Panc1 (cell line): ENCODE data around the gene RGS18. TPM values are rescaled to one million over a fixed set of nuclear protein-coding genes. Genes with fewer than 3 reads are reported as not detected.

Experiments used
- ATAC-seq: fragments of 200-7000 bp; cut with Tn5 transposase; 2 replicates; pipeline ENCODE4 v1.9.1; 2020; ENCODE audit warnings: mild to moderate bottlenecking, moderate library complexity
- BruUV-seq: library from RNA; stranded (reverse); fragments of 400-500 nt; replicated peaks from 2 replicates; lab custom pipeline; 2021; lab: Mats Ljungman, UMichigan
- CTCF ChIA-PET: fragments of 300-600 bp; sonication (Branson Sonifier 250); formaldehyde crosslinking; loops from one replicate; lab custom pipeline; 2022; ENCODE audit warnings: antibody characterized with exemption; lab: Charles Lee
- POLR2A ChIA-PET: fragments of 300-600 bp; sonication (Branson Sonifier 250); formaldehyde crosslinking; loops from one replicate; lab custom pipeline; 2022; ENCODE audit warnings: antibody characterized with exemption; lab: Charles Lee
- DNase-seq: peaks from one replicate; pipeline ENCODE4 v3.0.0-alpha.2; 2010; ENCODE audit warnings: low read depth, low spot score
- H3K27ac ChIP-seq: 2 replicates; pipeline ENCODE4 v1.5.1; 2011; ENCODE audit warnings: mild to moderate bottlenecking, low read length, inconsistent platforms
- H3K27me3 ChIP-seq: fragments of 200-500 bp; sonication (Bioruptor generic); 2 replicates; pipeline ENCODE4 v1.6.0; 2014; ENCODE audit warnings: low read length, inconsistent platforms; ENCODE audit not compliant: control insufficient read depth, insufficient read depth
- H3K36me3 ChIP-seq: fragments of 200-500 bp; sonication (Bioruptor generic); 2 replicates; pipeline ENCODE4 v1.5.1; 2014; ENCODE audit warnings: inconsistent platforms, mild to moderate bottlenecking, low read length, moderate library complexity; ENCODE audit not compliant: control insufficient read depth, insufficient read depth
- H3K4me1 ChIP-seq: 2 replicates; pipeline ENCODE4 v1.5.1; 2011; ENCODE audit warnings: inconsistent platforms, mild to moderate bottlenecking, low read length, moderate library complexity; ENCODE audit not compliant: control insufficient read depth, insufficient read depth
- H3K4me3 ChIP-seq, 2 experiments: 2 replicates each; pipeline ENCODE4 v1.5.1; 2011 to 2012; ENCODE audit warnings: low read depth in 2 of 2, low read length in 2 of 2, mild to moderate bottlenecking in 2 of 2, inconsistent platforms in 1 of 2, moderate library complexity in 1 of 2
- H3K9me3 ChIP-seq: fragments of 200-500 bp; sonication (Bioruptor generic); 2 replicates; pipeline ENCODE4 v1.5.1; 2014; ENCODE audit warnings: low read depth, mild to moderate bottlenecking, inconsistent platforms, low read length, moderate library complexity; ENCODE audit not compliant: control insufficient read depth, insufficient read depth
- POLR2AphosphoS5 ChIP-seq: IDR thresholded peaks from 2 replicates; pipeline ENCODE4 v1.6.1; 2012; ENCODE audit warnings: mild to moderate bottlenecking, low read depth, low read length, moderate library complexity
- REST ChIP-seq, 2 experiments: IDR thresholded peaks; 2 replicates each; pipeline ENCODE4 v1.6.1; 2011 to 2012; ENCODE audit warnings: low read depth in 2 of 2, control low read depth in 1 of 2, low read length in 1 of 2, mild to moderate bottlenecking in 1 of 2, moderate library complexity in 1 of 2; ENCODE audit not compliant: insufficient read depth in 1 of 2
- SIN3A ChIP-seq: IDR thresholded peaks from 2 replicates; pipeline ENCODE4 v1.6.1; 2012; ENCODE audit warnings: low read depth, mild to moderate bottlenecking, low read length, moderate library complexity, borderline replicate concordance; ENCODE audit not compliant: insufficient read depth
- TCF7L2 ChIP-seq: IDR thresholded peaks from 2 replicates; pipeline ENCODE4 v1.6.1; 2011; ENCODE audit warnings: mild to moderate bottlenecking, low read depth, low read length, inconsistent platforms
- in situ Hi-C: cut with HindIII; loops from 2 replicates; pipeline ENCODE4 v1.10.0; 2016; ENCODE audit warnings: low sequenced_read_pairs, low pct_unique_long_range_greater_than_20kb
- intact Hi-C: fragments of 100-400 bp; cut with micrococcal nuclease; formaldehyde crosslinking; loops from one replicate; pipeline ENCODE4 v1.10.0; 2022; ENCODE audit not compliant: unreplicated experiment
- total RNA-seq: library from RNA; stranded (reverse); gene quantifications from one replicate; pipeline ENCODE4 v1.2.1, GENCODE V29; 2021; ENCODE audit not compliant: unreplicated experiment
- TF ChIP-seq, protein P1 (sequence below): fragments of 450-650 bp; IDR thresholded peaks from 2 replicates; pipeline ENCODE4 v1.5.1; 2017; ENCODE audit warnings: mild to moderate bottlenecking

RGS18 gene
- total RNA-seq, 1 experiment from 2014 or later: not detected

- H3K27me3 ChIP-seq: no peaks in the 10 kb centered on the region
- H3K4me1 ChIP-seq: no peaks in the 10 kb centered on the region
- ATAC-seq: no peak
- H3K9me3 ChIP-seq: no peaks in the 10 kb centered on the region
- no peak for DNase-seq
- H3K27ac ChIP-seq: no peak overlapping the region
- CTCF ChIA-PET: no interaction called here
- no peak overlapping the region for H3K4me3 ChIP-seq
- BruUV-seq: no TSS peak
- TF ChIP-seq, protein P1, sequence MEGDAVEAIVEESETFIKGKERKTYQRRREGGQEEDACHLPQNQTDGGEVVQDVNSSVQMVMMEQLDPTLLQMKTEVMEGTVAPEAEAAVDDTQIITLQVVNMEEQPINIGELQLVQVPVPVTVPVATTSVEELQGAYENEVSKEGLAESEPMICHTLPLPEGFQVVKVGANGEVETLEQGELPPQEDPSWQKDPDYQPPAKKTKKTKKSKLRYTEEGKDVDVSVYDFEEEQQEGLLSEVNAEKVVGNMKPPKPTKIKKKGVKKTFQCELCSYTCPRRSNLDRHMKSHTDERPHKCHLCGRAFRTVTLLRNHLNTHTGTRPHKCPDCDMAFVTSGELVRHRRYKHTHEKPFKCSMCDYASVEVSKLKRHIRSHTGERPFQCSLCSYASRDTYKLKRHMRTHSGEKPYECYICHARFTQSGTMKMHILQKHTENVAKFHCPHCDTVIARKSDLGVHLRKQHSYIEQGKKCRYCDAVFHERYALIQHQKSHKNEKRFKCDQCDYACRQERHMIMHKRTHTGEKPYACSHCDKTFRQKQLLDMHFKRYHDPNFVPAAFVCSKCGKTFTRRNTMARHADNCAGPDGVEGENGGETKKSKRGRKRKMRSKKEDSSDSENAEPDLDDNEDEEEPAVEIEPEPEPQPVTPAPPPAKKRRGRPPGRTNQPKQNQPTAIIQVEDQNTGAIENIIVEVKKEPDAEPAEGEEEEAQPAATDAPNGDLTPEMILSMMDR: no peak
- no peak for TF ChIP-seq REST (IDR thresholded peaks at IDR 0.05; ENCODE audit: insufficient read depth in 1 of 2, low read depth in 2 of 2, low read length in 1 of 2)
- no peak for TF ChIP-seq TCF7L2
- no peak for TF ChIP-seq SIN3A
- TF ChIP-seq POLR2AphosphoS5: no peak
- H3K36me3 ChIP-seq: no peaks in the 10 kb centered on the region
- intact Hi-C loops (no loop called here), in situ Hi-C loops (no loop called here)
- POLR2A ChIA-PET: no interaction called here
Observed at GRCh38 chr1:192183788-192184187, 25.5 kb downstream of the RGS18 start.

GRCh38 chr1:192186197-192186596 lies 27.9 kb downstream of the RGS18 start:
- Histone ChIP-seq H3K4me3 (no peak overlapping the region), H3K4me1 (no peaks in the 10 kb centered on the region), H3K27me3 (no peaks in the 10 kb centered on the region), H3K9me3 (no peaks in the 10 kb centered on the region), H3K36me3 (no peaks in the 10 kb centered on the region), H3K27ac (no peak overlapping the region)
- DNase-seq: no peak
- intact Hi-C loops (no loop called here), in situ Hi-C loops (no loop called here)
- no TSS peak for BruUV-seq
- TF ChIP-seq SIN3A (no peak), TCF7L2 (no peak), POLR2AphosphoS5 (no peak), REST (IDR thresholded peaks at IDR 0.05; ENCODE audit: insufficient read depth in 1 of 2, low read depth in 2 of 2, low read length in 1 of 2) (no peak)
- TF ChIP-seq, protein P1: no peak
- ChIA-PET POLR2A (no interaction called here), CTCF (no interaction called here)
- no peak for ATAC-seq
